WERI-Rb-1 (cell line): ENCODE results near the gene KLLN.
"Not testable (repeated sequence)": the region's sequence is repeated elsewhere in the genome, so short reads cannot be mapped to it uniquely, and the experiment has no call there.

Experiments
- DNase-seq: peaks from one replicate; pipeline ENCODE4 v3.0.0-alpha.2; 2020
- H3K27ac ChIP-seq: fragments of 250-450 bp; sonication (Bioruptor Pico); 2 replicates; pipeline ENCODE4 v1.5.1; 2020; ENCODE audit warnings: mild to moderate bottlenecking, moderate library complexity
- H3K27me3 ChIP-seq: fragments of 250-450 bp; sonication (Bioruptor Pico); 2 replicates; pipeline ENCODE4 v1.5.1; 2021; ENCODE audit warnings: mild to moderate bottlenecking, low read depth, moderate library complexity; ENCODE audit not compliant: insufficient read depth, severe bottlenecking
- H3K36me3 ChIP-seq: fragments of 250-450 bp; sonication (Bioruptor Pico); 2 replicates; pipeline ENCODE4 v1.5.1; 2020; ENCODE audit warnings: mild to moderate bottlenecking, moderate library complexity
- H3K4me3 ChIP-seq: 2 replicates; pipeline ENCODE4 v1.5.1; 2011; ENCODE audit warnings: low read depth, mild to moderate bottlenecking, control low read depth, low read length
- H3K9me3 ChIP-seq: fragments of 250-450 bp; sonication (Bioruptor Pico); 2 replicates; pipeline ENCODE4 v1.5.1; 2021; ENCODE audit warnings: mild to moderate bottlenecking, moderate library complexity; ENCODE audit not compliant: severe bottlenecking
- TF ChIP-seq, protein P1 (sequence below): IDR thresholded peaks from 2 replicates; pipeline ENCODE4 v1.5.1; 2011; ENCODE audit warnings: low read depth, mild to moderate bottlenecking, control low read depth, inconsistent platforms, low read length

Gene KLLN

DNA sequence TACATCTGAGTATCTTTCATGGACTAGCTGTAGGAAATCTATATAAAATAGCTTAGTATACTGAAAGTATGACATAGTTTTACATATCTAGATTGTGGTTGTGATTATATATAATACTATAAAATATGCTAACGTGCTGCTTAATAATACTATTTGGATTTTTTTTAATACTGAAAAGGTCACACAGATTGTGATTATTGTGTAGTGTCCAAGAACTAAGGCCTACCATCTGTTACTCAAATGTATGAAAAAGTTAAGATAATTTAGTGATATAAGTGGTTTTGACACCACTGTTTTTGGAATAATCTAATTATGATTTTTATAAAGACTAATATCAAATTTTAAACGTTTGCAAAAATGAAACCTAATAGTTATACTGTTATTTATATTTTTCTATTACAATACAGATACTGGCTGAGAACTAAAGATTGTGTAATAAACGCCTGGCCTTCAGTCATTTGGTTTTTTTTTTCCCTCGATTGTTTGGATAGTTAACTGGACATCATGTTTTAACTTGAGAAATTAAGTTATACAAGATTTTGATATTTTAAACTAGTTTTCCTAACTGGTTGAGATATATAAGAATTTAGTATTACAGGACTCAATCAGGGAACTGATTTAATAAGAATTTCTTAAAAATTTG is 12.7 kb upstream of the KLLN start:
- no peak for DNase-seq
- no peaks in the 10 kb centered on the region for H3K9me3 ChIP-seq
- no peaks in the 10 kb centered on the region for H3K27me3 ChIP-seq
- no peak overlapping the region for H3K4me3 ChIP-seq
- TF ChIP-seq, protein P1, sequence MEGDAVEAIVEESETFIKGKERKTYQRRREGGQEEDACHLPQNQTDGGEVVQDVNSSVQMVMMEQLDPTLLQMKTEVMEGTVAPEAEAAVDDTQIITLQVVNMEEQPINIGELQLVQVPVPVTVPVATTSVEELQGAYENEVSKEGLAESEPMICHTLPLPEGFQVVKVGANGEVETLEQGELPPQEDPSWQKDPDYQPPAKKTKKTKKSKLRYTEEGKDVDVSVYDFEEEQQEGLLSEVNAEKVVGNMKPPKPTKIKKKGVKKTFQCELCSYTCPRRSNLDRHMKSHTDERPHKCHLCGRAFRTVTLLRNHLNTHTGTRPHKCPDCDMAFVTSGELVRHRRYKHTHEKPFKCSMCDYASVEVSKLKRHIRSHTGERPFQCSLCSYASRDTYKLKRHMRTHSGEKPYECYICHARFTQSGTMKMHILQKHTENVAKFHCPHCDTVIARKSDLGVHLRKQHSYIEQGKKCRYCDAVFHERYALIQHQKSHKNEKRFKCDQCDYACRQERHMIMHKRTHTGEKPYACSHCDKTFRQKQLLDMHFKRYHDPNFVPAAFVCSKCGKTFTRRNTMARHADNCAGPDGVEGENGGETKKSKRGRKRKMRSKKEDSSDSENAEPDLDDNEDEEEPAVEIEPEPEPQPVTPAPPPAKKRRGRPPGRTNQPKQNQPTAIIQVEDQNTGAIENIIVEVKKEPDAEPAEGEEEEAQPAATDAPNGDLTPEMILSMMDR = no peak
- H3K27ac ChIP-seq = no peak overlapping the region
- H3K36me3 ChIP-seq = no peaks in the 10 kb centered on the region; the same call in 1 of the 2 replicates

DNA sequence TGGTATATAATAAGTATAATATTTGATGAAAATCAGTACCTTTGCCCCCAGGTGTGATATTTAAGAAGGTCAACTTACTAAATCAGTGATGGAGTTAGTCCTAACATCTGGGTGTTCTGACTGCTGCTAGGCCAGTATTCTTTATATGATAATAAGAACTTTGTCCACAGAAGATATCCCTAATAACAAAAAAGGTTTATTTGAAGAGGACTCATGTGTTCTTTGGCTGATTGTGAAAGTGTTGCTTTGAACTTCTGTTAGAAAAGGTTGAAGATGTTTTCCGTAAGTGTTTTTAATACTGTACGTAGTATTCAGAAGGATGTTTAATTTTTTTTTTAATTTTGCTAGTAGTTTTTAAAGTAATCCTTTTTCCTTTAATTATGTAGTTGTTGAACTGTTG is 10.3 kb upstream of the KLLN start:
- no peak overlapping the region for H3K4me3 ChIP-seq
- DNase-seq = no peak

DNA sequence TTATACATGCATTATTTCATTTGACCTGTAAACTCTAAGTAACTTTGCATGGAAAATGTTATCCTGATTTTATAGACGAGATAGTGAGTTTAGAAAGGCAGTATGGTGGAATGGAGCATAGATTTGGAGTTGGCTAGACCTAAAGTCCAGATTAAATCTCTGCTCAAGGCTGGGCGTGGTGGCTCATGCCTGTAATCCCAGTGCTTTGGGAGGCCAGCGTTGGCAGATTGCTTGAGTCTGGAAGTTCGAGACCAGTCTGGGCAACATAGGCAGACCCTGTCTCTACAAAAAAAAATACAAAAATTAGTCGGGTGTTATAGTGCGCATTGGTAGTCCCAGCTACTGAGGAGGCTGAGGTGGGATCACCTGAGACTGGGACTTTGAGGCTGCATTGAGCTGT is 9.5 kb upstream of the KLLN start:
- H3K36me3 ChIP-seq = no peaks in the 10 kb centered on the region
- H3K27me3 ChIP-seq = no peaks in the 10 kb centered on the region
- no peak overlapping the region for H3K4me3 ChIP-seq
- no peaks in the 10 kb centered on the region for H3K9me3 ChIP-seq
- DNase-seq = no peak
- no peak overlapping the region for H3K27ac ChIP-seq
- TF ChIP-seq, protein P1 = no peak

More for the DNA sequence above, 10.3 kb upstream of the KLLN start:
- H3K36me3 ChIP-seq = no peaks in the 10 kb centered on the region; the same call in 1 of the 2 replicates
- H3K9me3 ChIP-seq = no peaks in the 10 kb centered on the region
- no peaks in the 10 kb centered on the region for H3K27me3 ChIP-seq
- no peak overlapping the region for H3K27ac ChIP-seq
- TF ChIP-seq, protein P1 = no peak

DNA sequence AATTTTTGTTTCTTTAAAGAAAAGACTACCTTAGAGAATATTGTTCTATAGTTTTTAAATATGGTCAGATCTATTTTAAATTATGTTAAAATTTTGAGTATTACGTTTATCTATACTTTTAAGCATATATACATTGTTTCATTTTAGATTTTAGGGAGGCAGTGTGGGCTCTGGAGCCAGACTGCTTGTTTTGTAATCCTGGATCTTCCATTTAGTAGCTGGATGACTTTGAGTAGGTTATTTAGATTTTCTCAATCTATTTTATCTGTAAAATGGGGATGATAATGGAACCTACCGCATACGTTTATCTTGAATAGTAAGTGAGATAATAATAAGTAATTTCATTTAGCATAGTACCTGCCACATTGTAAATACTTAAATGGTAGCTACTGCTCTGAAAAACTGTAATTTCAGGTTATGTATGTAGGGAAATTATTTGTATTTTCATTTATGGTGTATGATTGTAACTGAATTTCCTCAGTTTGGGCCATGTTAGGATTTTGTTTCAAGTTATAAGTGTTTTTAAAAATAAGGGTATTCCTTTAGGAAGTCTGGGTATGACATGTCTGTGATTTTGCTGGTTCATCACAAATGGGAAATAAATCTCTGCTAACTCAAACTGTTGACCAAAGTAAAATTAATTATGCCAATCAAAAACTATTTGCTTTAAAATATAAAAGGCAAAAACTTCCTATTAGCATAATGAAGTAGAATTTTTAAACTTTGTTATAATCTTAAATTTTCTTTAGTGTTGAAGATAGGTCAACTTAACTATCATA is 6.6 kb upstream of the KLLN start:
- no peaks in the 10 kb centered on the region for H3K27me3 ChIP-seq
- no peak for DNase-seq
- H3K4me3 ChIP-seq = no peak overlapping the region
- no peaks in the 10 kb centered on the region for H3K9me3 ChIP-seq
- TF ChIP-seq, protein P1 = no peak
- no peaks in the 10 kb centered on the region for H3K36me3 ChIP-seq
- H3K27ac ChIP-seq = no peak overlapping the region

DNA sequence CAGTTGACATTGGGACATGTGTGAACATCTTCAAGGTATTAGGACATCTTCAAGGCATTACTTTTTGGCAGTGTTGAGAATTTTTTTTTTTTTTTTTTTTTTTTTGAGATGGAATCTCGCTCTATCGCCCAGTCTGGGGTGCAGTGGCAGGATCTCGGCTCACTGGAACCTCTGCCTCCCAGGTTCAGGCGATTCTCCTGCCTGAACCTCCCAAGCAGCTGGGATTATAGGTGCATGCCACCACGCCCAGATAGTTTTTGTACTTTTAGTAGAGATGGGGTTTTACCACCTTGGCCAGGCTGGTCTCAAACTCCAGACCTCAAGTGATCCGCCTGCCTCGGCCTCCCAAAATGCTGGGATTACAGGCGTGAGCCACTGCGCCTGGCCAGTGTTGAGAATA is 5.8 kb upstream of the KLLN start:
- H3K4me3 ChIP-seq, DNase-seq, H3K9me3 ChIP-seq, H3K27me3 ChIP-seq, H3K36me3 ChIP-seq, H3K27ac ChIP-seq: not testable (repeated sequence)

DNA sequence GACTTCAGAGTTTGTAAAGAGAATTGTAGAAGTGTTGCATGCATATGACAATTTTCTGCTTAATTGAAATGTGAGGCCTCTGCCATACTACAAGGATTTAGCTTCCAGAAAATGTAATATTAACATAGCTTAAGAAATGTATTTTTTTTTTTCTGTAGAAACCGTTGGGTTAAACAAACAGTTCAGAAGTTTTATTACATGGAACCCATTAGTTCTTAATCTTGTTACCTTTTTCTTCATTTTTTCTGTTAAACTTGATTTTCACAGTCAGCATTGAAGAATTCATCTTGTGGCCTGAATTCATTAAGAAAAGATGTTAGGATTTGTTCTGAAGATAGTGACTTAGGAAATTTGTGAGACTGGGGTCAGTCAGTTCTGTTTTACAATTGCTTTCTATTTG is 4.9 kb upstream of the KLLN start:
- Histone ChIP-seq H3K9me3 (no peaks in the 10 kb centered on the region), H3K4me3 (no peak overlapping the region), H3K36me3 (no peaks in the 10 kb centered on the region), H3K27ac (no peak overlapping the region), H3K27me3 (no peaks in the 10 kb centered on the region)
- DNase-seq = no peak
- TF ChIP-seq, protein P1 = no peak
